ENCODE measurements around the gene STX16. TPM values are rescaled to one million over a fixed set of nuclear protein-coding genes. Genes with fewer than 3 reads are reported as not detected.
"Not testable (repeated sequence)": the region's sequence is repeated elsewhere in the genome, so short reads cannot be mapped to it uniquely, and the experiment has no call there.

STX16 gene
- total RNA-seq, 1 donor from 2014 or later: 67.8 TPM

DNA sequence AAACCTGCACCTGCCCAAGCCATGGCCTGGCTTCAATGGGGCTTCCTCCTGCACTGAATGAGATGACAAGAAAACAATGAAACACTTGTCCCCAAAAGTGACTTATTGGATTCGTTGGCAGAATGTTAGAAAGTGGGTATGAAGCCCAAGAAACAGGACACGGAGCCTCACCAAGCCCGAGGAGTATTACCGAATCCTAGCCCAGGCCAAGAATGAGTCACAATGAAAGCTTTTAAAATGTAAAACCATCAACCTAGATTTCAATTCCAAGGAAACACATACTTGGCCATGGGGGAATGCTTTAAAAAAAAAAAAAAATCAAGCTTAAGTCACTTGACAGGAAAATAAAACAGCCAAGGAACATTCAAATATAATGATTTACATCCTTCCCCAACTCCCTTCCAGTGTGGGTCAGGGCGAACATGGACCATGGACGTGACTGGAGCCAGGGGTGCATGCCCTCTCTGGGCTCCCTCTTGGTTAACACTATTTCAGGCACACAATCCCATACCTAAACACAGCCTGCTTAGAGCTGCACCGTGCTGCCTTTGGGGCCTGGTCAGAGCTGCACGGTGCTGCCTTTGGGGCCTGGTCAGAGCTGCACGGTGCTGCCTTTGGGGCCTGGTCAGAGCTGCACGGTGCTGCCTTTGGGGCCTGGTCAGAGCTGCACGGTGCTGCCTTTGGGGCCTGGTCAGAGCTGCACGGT lies 3.1 kb upstream of the STX16 start:
- Histone ChIP-seq H3K27ac (no peak overlapping the region), H3K4me3 (no peak overlapping the region), H3K27me3 (ENCODE audit: low read depth) (no peaks in the 10 kb centered on the region), H3K9me3 (no peaks in the 10 kb centered on the region), H3K4me1 (peaks cover 14% of the 10 kb centered on the region), H3K36me3 (no peaks in the 10 kb centered on the region)
- intact Hi-C loops (cut with DNase I): no loop called here
- ATAC-seq (no peak), DNase-seq (no peak)
- TF ChIP-seq, protein P1, sequence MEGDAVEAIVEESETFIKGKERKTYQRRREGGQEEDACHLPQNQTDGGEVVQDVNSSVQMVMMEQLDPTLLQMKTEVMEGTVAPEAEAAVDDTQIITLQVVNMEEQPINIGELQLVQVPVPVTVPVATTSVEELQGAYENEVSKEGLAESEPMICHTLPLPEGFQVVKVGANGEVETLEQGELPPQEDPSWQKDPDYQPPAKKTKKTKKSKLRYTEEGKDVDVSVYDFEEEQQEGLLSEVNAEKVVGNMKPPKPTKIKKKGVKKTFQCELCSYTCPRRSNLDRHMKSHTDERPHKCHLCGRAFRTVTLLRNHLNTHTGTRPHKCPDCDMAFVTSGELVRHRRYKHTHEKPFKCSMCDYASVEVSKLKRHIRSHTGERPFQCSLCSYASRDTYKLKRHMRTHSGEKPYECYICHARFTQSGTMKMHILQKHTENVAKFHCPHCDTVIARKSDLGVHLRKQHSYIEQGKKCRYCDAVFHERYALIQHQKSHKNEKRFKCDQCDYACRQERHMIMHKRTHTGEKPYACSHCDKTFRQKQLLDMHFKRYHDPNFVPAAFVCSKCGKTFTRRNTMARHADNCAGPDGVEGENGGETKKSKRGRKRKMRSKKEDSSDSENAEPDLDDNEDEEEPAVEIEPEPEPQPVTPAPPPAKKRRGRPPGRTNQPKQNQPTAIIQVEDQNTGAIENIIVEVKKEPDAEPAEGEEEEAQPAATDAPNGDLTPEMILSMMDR (IDR thresholded peaks at IDR 0.05): no peak

DNA sequence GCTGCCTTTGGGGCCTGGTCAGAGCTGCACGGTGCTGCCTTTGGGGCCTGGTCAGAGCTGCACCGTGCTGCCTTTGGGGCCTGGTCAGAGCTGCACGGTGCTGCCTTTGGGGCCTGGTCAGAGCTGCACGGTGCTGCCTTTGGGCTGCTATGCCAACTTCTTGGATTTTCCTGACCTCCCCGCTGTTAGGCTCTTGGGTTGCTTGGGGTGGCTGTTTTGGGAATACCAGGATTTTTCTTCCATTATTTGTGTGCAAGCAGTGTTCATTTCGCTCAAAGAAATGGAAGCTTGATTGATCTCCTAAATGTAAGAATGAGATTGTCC lies 2.6 kb upstream of the STX16 start:
- H3K36me3 ChIP-seq; H3K27me3 ChIP-seq (ENCODE audit: low read depth); DNase-seq; H3K4me3 ChIP-seq; intact Hi-C loops (cut with DNase I); H3K9me3 ChIP-seq; H3K27ac ChIP-seq; ATAC-seq: not testable (repeated sequence)
- H3K4me1 ChIP-seq: peaks cover 19% of the 10 kb centered on the region

DNA sequence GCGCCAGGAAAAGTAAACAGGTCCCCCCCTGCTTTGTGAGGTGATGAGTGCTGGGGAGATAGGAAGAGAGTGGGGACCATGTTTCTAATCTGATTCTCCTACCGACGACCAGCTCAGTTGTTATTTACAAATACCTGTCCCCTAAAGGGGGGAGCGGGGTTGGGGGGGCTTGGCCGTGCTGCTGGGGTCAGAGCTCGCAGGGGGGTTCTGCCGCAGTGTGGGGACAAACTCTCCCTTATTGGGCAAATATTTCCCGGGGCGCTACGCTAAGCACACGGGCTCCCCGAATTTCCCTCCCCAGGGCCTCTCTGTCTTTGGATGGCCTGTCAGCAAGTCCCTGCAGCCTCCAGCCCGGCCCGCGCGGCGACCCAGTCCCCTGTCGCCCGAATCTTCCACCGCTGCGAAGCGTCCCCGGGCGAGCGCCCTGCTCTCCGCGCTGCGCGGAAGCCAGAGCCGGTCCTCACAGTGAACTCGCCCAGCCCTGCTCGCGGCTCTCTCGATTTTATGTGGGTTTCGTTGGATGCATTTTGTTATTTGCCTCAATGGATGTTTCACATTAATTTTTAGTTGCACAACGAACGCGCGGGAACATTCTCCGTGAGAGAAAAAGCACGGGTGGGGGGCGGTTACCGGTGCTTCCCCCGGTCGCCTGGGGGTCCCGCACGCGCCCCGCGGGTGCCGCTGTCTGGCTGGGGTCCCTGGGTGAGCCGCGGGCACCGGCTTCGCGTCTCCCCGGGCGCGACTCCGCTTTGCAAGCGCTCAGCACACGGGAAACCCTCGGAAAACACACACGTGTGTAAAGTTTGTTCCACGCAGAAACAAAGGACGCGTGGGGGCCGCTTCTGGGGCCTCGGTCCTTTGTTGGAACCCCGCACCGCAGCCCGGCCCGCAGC lies 1.5 kb upstream of the STX16 start:
- DNase-seq: peak; percentile 61
- no peaks in the 10 kb centered on the region for H3K36me3 ChIP-seq
- H3K27ac ChIP-seq: peak overlapping the region; percentile 95
- peaks cover 24% of the 10 kb centered on the region for H3K4me1 ChIP-seq
- intact Hi-C loops (cut with DNase I): no loop called here
- no peak for ATAC-seq
- no peaks in the 10 kb centered on the region for H3K9me3 ChIP-seq
- peak overlapping the region; percentile 100 for H3K4me3 ChIP-seq
- no peaks in the 10 kb centered on the region for H3K27me3 ChIP-seq (ENCODE audit: low read depth)
- TF ChIP-seq, protein P1 (IDR thresholded peaks at IDR 0.05): no peak

DNA sequence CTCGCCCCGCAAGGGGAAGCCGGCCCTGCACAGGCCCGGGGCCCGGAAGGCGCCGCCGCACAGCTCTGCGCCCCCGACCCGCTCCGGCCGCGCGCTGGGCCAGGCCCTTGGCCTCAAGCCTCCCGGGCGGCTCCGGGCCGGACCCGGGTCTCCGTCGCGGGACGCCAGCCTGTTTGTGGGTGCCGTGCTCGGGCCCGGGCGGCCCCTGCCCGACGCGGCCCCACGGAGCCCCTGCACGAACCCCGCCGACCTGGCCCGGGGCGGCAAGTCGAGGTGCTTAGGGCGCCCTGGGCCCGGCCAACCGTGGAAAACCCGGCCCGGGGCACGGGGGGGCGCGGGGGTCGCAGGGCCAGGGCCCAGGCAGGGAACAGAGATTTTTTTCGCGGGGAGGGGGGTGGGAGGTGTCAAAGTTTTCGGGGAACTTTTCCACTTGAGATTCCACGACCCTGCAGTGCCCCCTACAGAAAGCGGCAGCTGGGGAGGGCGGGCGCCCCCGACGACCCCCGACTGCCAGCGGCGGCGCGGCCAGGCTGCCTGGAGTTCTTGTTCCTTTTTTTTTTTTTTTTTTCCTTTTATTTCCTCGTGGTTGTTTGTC lies 805 bp upstream of the STX16 start:
- intact Hi-C loops (cut with DNase I): no loop called here
- Histone ChIP-seq H3K4me3 (peak overlapping the region; percentile 100), H3K9me3 (no peaks in the 10 kb centered on the region), H3K27ac (peak overlapping the region; percentile 95), H3K4me1 (peaks cover 24% of the 10 kb centered on the region), H3K36me3 (no peaks in the 10 kb centered on the region), H3K27me3 (ENCODE audit: low read depth) (no peaks in the 10 kb centered on the region)
- TF ChIP-seq, protein P1 (IDR thresholded peaks at IDR 0.05): no peak
- ATAC-seq (peak; percentile 29 to 37), DNase-seq (peak; percentile 64)

DNA sequence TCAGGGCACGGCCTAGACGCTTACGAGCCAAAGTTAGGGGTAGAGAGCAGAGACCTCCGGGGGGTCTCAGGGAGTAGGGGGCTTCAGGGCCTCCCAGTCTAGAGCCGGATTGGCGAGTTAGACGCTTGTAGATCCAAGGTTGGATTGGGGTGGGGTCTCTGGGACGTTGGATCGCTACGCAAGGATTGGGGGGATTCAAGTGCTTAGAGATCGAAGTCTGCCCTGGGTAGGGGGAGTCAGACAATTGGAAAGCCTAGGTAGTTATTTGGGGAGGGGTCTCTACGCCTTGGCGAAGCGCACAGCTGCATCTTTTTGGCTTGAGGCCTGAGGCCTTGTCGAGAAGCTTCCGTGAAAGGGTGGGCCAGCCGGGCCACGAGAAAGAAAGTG lies 469 bp downstream of the STX16 start:
- intact Hi-C loops (cut with DNase I): no loop called here
- no peak for DNase-seq
- ATAC-seq: no peak

More for the DNA sequence above, 469 bp downstream of the STX16 start:
- Histone ChIP-seq H3K27me3 (ENCODE audit: low read depth) (no peaks in the 10 kb centered on the region), H3K4me3 (peak overlapping the region; percentile 100), H3K4me1 (peaks cover 32% of the 10 kb centered on the region), H3K27ac (peak overlapping the region; percentile 95), H3K36me3 (no peaks in the 10 kb centered on the region), H3K9me3 (no peaks in the 10 kb centered on the region)
- TF ChIP-seq, protein P1 (IDR thresholded peaks at IDR 0.05): no peak

Measured in lower lobe of right lung (tissue), 2 donors.